Mesodermal cell (in vitro differentiated cells): Measurements from ENCODE around the gene TAP2.

ENCODE experiments used
- H3K27ac ChIP-seq: 2 replicates; pipeline ENCODE4 v1.7.0; 2013; ENCODE audit warnings: mild to moderate bottlenecking, low read depth, low read length, moderate library complexity; ENCODE audit not compliant: severe bottlenecking
- H3K36me3 ChIP-seq: 2 replicates; pipeline ENCODE4 v1.7.1; 2013; ENCODE audit warnings: mild to moderate bottlenecking, low read length, moderate library complexity; ENCODE audit not compliant: control insufficient read depth, insufficient read depth
- H3K4me1 ChIP-seq: one replicate; pipeline ENCODE4 v1.7.1; 2013; ENCODE audit warnings: mild to moderate bottlenecking, low read length; ENCODE audit not compliant: insufficient read depth, control insufficient read depth, poor library complexity, severe bottlenecking
- H3K4me3 ChIP-seq: 2 replicates; pipeline ENCODE4 v1.7.0; 2013; ENCODE audit warnings: low read length, control low read depth, mild to moderate bottlenecking; ENCODE audit not compliant: insufficient read depth, poor library complexity, severe bottlenecking; ENCODE audit errors: extremely low read depth
- H3K9me3 ChIP-seq: 2 replicates; pipeline ENCODE4 v1.7.1; 2013; ENCODE audit warnings: mild to moderate bottlenecking, low read length, moderate library complexity; ENCODE audit not compliant: control insufficient read depth
- WGBS, 2 experiments: methylation state at CpG; one replicate each; pipeline ENCODE4 v1.1.5; 2013; ENCODE audit warnings: missing lambda C conversion rate in 2 of 2; ENCODE audit not compliant: insufficient coverage in 2 of 2; 5-methylcytosine and 5-hydroxymethylcytosine counted together

TAP2 gene

DNA sequence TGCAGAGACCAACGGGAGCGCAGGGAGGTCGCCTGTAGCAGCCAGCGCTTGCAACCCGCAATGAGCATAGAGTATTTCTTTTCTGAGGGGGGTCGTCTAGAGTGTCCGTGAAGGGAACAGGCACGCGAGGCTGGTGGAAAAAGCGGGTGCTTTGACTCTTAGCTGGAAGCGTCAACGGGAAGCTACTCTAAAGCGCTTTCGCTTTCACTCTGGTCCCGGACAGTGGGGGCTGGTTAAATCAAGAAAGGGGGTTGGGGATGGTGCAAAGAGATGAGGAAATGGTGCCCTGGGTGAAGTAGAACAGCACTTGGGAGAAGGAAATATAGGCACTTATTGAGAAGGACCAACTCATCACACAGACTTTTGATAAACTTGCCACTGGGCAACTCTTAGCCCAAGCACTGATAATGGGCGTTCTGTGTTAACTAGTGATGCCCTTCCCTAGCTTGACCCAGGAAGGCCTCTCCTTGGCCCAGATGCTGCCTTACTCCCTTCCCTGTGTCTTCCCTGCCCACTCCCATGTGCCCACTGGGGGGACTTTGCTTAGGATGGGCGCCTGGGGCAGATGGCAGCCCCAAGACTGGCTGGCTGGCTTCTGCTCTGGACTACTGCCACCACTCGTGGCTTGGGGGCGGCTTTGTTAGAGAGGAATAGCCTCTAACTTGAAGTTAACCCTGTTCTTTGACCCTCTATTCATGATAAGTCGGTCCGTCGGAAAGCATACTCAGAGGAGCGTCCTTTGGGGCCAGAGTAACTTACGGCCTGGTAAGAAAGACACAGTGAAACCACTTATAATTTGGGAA is 16.0 kb upstream of the TAP2 start:
- Histone ChIP-seq H3K9me3 (no peaks in the 10 kb centered on the region), H3K4me1 (peaks cover 5% of the 10 kb centered on the region), H3K27ac (no peak overlapping the region), H3K4me3 (peak overlapping the region; percentile 48), H3K36me3 (no peaks in the 10 kb centered on the region)
- WGBS, 2 experiments, result 35 to 37% methylated on average over 21 to 23 of the region's 24 CpGs

DNA sequence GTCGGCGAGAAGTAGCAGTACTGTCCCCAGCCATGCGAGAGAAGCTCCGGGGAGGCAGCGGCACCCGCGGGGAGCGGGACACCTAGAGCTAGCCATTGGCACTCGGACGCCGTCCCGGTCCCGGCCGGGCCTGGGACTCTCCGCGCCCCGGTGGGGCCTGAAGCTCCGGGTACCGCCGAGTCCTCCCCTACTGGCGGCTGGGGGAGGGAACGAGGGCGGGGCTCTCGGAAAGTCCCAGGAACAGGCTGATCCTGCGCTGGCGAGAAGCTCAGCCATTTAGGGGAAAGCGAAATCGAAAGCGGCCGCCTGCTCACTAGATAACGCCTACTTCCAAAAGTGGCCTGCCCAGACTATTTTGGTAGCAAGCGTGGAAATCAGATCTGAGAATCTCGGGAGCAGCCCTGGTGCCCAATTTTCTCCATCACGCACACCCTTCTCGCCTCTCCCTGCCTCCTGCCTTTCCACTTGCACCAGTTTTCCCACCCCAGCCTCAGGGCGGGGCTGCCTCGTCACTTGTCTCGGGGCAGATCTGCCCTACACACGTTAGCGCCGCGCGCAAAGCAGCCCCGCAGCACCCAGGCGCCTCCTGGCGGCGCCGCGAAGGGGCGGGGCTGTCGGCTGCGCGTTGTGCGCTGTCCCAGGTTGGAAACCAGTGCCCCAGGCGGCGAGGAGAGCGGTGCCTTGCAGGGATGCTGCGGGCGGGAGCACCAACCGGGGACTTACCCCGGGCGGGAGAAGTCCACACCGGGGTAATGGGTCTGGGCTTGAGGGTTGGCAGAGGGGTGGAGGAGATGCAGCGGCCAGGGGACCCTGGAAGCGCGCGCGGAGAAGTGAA is 15.2 kb upstream of the TAP2 start, which contains the start of the genes PSMB9 and TAP1:
PSMB9 (plus strand) TSS at position 652 of the 835 bp plus-strand sequence; CDS start at position 690, 38 bp downstream.
TAP1 (minus strand) TSS at position 164 of the 835 bp plus-strand sequence; CDS start at position 96, 68 bp downstream.
- H3K4me1 ChIP-seq, result peaks cover 5% of the 10 kb centered on the region
- peak within 1 kb of the TSS; percentile 48 for H3K4me3 ChIP-seq
- WGBS, 2 experiments, result 1 to 2% methylated on average over 46 to 67 of the region's 68 CpGs
- no peak within 1 kb of the TSS for H3K27ac ChIP-seq
- no peaks in the 10 kb centered on the region for H3K36me3 ChIP-seq
- H3K9me3 ChIP-seq, result no peaks in the 10 kb centered on the region

DNA sequence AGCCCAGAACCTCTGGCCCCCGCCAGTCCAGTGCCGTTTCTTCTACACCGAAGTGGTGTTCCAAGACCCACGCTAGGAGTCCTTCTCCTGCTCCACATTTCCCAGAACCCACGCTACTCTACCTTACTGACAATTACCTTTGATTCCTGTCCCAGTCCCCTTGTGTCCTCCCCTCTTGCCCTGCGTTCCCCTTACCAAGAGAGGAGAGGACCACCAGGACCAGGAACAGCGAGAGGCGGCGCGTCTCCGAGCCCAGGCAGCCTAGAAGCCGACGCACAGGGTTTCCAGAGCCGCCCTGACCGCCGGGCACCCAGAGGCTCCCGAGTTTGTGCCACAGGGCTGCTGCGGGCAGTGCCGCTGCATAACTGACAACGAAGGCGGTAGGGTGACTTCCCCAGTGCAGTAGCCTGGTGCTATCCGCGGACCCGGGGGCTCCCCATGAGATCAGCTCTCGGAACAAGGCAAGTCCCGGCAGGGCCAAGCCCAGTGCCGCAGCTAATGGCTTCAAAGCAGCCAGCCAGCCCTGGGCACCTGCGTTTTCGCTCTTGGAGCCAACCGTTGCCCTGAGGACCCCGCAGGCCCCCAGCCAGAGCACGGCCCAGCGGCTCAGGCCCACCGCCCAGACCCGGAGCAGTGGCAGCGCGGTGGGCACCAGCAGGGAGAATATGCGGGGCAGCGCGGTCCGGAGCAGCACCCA is 14.5 kb upstream of the TAP2 start:
- peak overlapping the region; percentile 48 for H3K4me3 ChIP-seq
- no peak overlapping the region for H3K27ac ChIP-seq
- WGBS, 2 experiments, result 2 to 4% methylated on average over 33 to 36 of the region's 41 CpGs
- H3K36me3 ChIP-seq, result no peaks in the 10 kb centered on the region
- H3K4me1 ChIP-seq, result peaks cover 5% of the 10 kb centered on the region
- no peaks in the 10 kb centered on the region for H3K9me3 ChIP-seq

DNA sequence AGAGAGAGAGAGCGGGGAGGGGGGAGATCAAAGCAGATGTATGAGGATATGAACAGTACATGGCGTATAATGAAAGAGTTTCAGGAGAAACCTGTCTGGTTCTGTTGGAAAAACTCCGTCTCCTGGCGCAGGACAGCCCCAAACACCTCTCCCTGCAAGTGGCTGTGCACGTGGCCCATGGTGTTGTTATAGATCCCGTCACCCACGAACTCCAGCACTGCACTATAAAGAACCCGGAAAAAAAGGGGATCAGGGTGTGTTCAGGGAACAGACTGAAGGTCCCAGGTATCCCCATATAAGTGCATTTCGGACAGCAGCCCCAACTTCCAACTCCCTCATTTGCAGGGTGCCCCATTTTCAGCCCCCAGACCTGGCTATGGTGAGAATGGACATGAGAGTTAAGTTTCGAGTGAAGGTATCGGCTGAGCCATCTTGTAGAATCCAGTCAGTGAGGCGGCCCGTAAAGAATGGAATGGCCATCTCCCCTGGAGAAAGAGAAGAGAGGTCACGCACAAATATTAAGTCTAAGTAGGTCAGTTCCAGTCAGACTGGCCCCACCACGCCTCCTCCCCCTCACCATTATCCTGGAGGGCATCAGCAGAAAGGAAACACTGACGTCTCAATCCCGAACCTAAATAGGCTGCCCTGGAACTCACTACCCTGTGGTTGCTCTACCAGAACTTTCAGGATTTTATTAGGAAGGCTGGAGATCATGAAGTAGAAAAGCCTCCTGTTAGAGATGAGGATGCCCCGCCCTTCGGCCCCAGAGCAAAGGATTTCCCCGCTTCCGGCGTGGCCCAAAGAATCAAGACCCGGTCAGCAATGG is 13.7 kb upstream of the TAP2 start:
- Histone ChIP-seq H3K36me3 (no peaks in the 10 kb centered on the region), H3K4me3 (no peak overlapping the region), H3K9me3 (no peaks in the 10 kb centered on the region), H3K27ac (no peak overlapping the region), H3K4me1 (peaks cover 5% of the 10 kb centered on the region)
- WGBS, 2 experiments, result 62 to 65% methylated on average over 14 to 19 of the region's 23 CpGs

DNA sequence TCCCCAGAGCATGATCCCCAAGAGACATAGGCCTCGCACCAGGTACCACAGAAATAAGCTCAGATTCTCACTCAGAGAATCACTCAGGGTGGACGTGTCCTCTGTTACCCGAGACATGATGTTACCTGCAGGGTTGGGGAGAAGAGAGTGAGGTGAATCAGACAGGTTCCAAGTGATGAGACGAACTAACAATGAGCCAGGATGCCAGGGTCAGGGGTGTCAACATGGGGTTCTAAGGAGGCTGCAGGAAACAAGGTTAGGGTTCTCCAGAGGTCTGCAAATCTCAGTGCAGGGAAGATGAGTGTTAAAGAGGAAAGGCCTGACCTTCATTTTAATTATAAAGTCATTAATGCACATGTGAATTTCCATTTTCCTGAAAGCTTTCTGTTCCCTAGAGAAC is 12.5 kb upstream of the TAP2 start:
- Histone ChIP-seq H3K36me3 (no peaks in the 10 kb centered on the region), H3K4me1 (peaks cover 5% of the 10 kb centered on the region), H3K27ac (no peak overlapping the region), H3K9me3 (no peaks in the 10 kb centered on the region), H3K4me3 (no peak overlapping the region)
- WGBS, 2 experiments, result 73 to 96% methylated on average over 2 to 3 of the region's 4 CpGs

DNA sequence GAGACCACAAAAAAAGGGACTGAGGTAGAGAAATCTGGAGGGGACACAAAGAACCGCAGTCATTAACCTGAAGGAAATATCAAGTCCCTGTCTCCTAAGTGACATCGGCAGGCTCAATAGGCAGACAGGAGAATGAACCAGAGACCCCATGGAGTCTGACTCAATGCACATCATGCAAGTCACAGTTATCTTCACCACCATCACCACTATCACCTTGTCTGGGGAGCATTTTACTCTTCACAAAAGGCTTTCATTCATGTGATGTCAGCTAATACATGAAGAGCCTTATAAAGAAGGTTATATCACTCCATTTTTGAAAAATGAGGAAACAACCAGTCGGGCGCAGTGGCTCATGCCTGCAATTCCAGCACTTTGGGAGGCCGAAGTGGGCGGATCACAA is 10.6 kb upstream of the TAP2 start:
- no peaks in the 10 kb centered on the region for H3K9me3 ChIP-seq
- no peak overlapping the region for H3K4me3 ChIP-seq
- H3K36me3 ChIP-seq, result no peaks in the 10 kb centered on the region
- H3K27ac ChIP-seq, result no peak overlapping the region
- 74 to 84% methylated on average over 3 to 5 of the region's 6 CpGs for WGBS, 2 experiments
- H3K4me1 ChIP-seq, result peaks cover 4% of the 10 kb centered on the region

DNA sequence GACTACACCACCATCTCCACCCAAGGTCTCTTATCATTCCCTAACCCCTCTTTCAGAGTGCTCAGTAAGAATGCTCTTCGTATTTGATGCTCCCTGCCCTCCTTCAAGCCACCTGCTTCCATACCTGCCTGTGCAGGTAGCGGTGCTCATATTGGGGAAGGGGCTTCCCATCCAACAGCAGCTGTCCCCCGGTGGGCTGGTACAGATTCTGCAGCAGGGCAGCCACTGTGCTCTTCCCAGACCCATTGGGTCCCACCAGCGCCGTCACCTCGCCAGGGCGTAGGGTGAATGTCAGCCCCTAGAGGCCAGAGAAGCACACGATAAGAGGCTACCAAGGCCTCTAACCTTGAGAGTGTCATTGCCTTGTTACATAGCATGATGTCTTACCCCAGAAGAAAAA is 9.3 kb upstream of the TAP2 start:
- no peaks in the 10 kb centered on the region for H3K9me3 ChIP-seq
- H3K27ac ChIP-seq, result no peak overlapping the region
- WGBS, 2 experiments, result 82% methylated on average over 7 to 8 of the region's 8 CpGs
- no peaks in the 10 kb centered on the region for H3K36me3 ChIP-seq
- H3K4me1 ChIP-seq, result peaks cover 9% of the 10 kb centered on the region
- no peak overlapping the region for H3K4me3 ChIP-seq

DNA sequence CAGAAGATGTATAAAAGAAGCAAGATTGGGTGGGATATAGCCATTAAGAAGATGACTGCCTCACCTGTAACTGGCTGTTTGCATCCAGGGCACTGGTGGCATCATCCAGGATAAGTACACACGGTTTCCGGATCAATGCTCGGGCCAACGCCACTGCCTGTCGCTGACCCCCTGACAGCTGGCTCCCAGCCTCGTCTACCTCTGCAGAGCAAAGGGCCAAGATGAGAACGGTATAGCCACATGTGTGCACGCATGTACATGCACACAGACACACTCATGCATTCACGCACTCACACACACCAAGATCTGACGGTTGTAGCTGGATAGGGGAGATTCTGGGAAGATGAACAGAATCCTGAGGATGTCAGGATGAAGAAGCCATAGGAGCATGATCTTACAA is 8.5 kb upstream of the TAP2 start:
- H3K9me3 ChIP-seq, result no peaks in the 10 kb centered on the region
- no peak overlapping the region for H3K27ac ChIP-seq
- WGBS, 2 experiments, result 80 to 88% methylated on average over 6 of the region's 10 CpGs
- no peak overlapping the region for H3K4me3 ChIP-seq
- peaks cover 9% of the 10 kb centered on the region for H3K4me1 ChIP-seq
- no peaks in the 10 kb centered on the region for H3K36me3 ChIP-seq

DNA sequence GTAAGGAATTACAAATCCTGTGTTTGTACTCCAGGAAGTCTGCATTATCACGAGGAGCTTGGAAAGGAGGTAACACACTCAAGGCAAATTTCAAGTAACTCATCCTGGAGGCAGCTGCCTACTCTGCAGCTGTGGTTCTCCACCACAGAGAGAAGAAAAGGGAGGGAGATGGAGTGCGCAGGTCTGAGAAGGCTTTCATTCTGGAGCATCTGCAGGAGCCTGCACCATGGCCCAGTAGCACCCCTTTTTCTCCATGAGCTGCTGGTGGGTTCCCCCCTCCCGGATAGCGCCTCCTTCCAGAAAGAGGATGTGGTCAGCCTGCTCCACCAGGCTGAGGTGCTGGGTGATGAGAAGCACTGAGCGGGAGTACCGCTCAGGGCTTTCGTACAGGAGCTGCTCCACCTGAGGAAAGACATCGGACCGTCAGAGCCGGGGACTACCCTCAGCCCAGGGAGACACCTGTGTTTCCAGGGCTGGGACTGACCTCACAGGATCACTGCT is 6.9 kb upstream of the TAP2 start:
- Histone ChIP-seq H3K4me1 (peaks cover 9% of the 10 kb centered on the region), H3K36me3 (no peaks in the 10 kb centered on the region), H3K27ac (no peak overlapping the region), H3K9me3 (no peaks in the 10 kb centered on the region), H3K4me3 (no peak overlapping the region)
- WGBS, 2 experiments, result 85 to 91% methylated on average over 5 to 8 of the region's 10 CpGs
